A549 (cell line): Measurements from ENCODE around the gene ROR2. TPM values are rescaled to one million over a fixed set of nuclear protein-coding genes. Genes with fewer than 3 reads are reported as not detected.

Experiments
- ATAC-seq, 2 experiments: fragments of 200-7000 bp in 1 of 2; fragments of >200 bp in 1 of 2; cut with Nextera tagmentation in 1 of 2; cut with Tn5 transposase in 1 of 2; 3 replicates each; pipeline versions ENCODE4 v1.8.0 to v1.9.1; 2018 to 2020; ENCODE audit warnings: mild to moderate bottlenecking in 1 of 2, moderate library complexity in 1 of 2
- CTCF ChIA-PET: fragments of 300-600 bp; sonication (Branson Sonifier 250); formaldehyde crosslinking; extraction: SDS; loops from one replicate; lab custom pipeline; 2021; ENCODE audit warnings: antibody characterized with exemption, inconsistent platforms; lab: Yijun Ruan, JAX
- POLR2A ChIA-PET: fragments of 350-600 bp; formaldehyde crosslinking; extraction: SDS; loops from one replicate; lab custom pipeline; 2021; ENCODE audit warnings: antibody characterized with exemption, inconsistent platforms; lab: Yijun Ruan, JAX
- DNase-seq, 2 experiments: peaks; one replicate each; pipeline versions ENCODE4 v3.0.0 to v3.0.0-alpha.2; 2011 to 2016; ENCODE audit warnings: low read depth in 1 of 2, low spot score in 1 of 2
- FAIRE-seq: peaks from 2 replicates; lab custom pipeline; 2011; peaks lifted over from hg19 to GRCh38; lab: Jason Lieb, UNC
- H3K27ac ChIP-seq, 2 experiments: fragments of >200 bp; sonication (Bioruptor Twin); formaldehyde crosslinking; 3 replicates each; pipeline ENCODE4 v1.5.1; 2016 to 2017
- H3K4me1 ChIP-seq: fragments of >200 bp; sonication (Bioruptor Twin); formaldehyde crosslinking; 3 replicates; pipeline ENCODE4 v1.6.1; 2016
- H3K4me2 ChIP-seq: fragments of >200 bp; sonication (Bioruptor Twin); formaldehyde crosslinking; 3 replicates; pipeline ENCODE4 v1.6.1; 2016
- H3K4me3 ChIP-seq: fragments of >200 bp; sonication (Bioruptor Twin); formaldehyde crosslinking; 3 replicates; pipeline ENCODE4 v1.5.1; 2016
- H3K9me3 ChIP-seq: fragments of >200 bp; sonication (Bioruptor Twin); formaldehyde crosslinking; 3 replicates; pipeline ENCODE4 v1.6.1; 2016
- ATOH8 ChIP-seq: fragments of 250-450 bp; sonication (Bioruptor Pico); IDR thresholded peaks from 2 replicates; pipeline ENCODE4 v1.5.0; 2020; ENCODE audit warnings: low read depth, mild to moderate bottlenecking, moderate library complexity
- BHLHE40 ChIP-seq: IDR thresholded peaks from 2 replicates; pipeline ENCODE4 v1.6.1; 2012; ENCODE audit warnings: low read depth, low read length, inconsistent platforms
- CEBPB ChIP-seq, 2 experiments: fragments of >200 bp in 1 of 2; sonication (Bioruptor Twin) in 1 of 2; formaldehyde crosslinking in 1 of 2; IDR thresholded peaks; 2 replicates each; pipeline ENCODE4 v1.6.1; 2012 to 2016
- ESRRA ChIP-seq: fragments of 150-350 bp; IDR thresholded peaks from 2 replicates; pipeline ENCODE4 v1.6.1; 2014; ENCODE audit warnings: mild to moderate bottlenecking, low read length, borderline replicate concordance
- HEYL ChIP-seq: fragments of 250-450 bp; sonication (Bioruptor Pico); IDR thresholded peaks from 2 replicates; pipeline ENCODE4 v1.8.0; 2021; ENCODE audit warnings: mild to moderate bottlenecking, moderate library complexity
- KDM5A ChIP-seq: fragments of 200-600 bp; sonication (generic); IDR thresholded peaks from 2 replicates; pipeline ENCODE4 v1.6.1; 2016; ENCODE audit warnings: antibody characterized with exemption, mild to moderate bottlenecking
- NFE2L2 ChIP-seq: fragments of 150-350 bp; conservative IDR thresholded peaks from 2 replicates; pipeline ENCODE4 v1.6.1; 2014; ENCODE audit warnings: low read length
- NPAS2 ChIP-seq: fragments of 250-450 bp; sonication (Bioruptor Pico); IDR thresholded peaks from 2 replicates; pipeline ENCODE4 v1.8.0; 2022; ENCODE audit warnings: mild to moderate bottlenecking, moderate library complexity, borderline replicate concordance
- POLR2AphosphoS2 ChIP-seq: conservative IDR thresholded peaks from 2 replicates; pipeline ENCODE4 v1.6.1; 2012; ENCODE audit warnings: low read length, improper control_type of control experiment, inconsistent platforms
- RAD21 ChIP-seq, 2 experiments: fragments of >200 bp in 1 of 2; sonication (Bioruptor Twin) in 1 of 2; formaldehyde crosslinking in 1 of 2; IDR thresholded peaks in 1 of 2; conservative IDR thresholded peaks in 1 of 2; 2 replicates in 1 of 2; 3 replicates in 1 of 2; pipeline ENCODE4 v1.6.1; 2012 to 2018; ENCODE audit warnings: inconsistent platforms in 1 of 2
- USF2 ChIP-seq: fragments of 450-650 bp; IDR thresholded peaks from 2 replicates; pipeline ENCODE4 v1.6.1; 2014; ENCODE audit warnings: antibody characterized with exemption
- WGBS: methylation state at CpG from one replicate; pipeline ENCODE4 v1.1.6; 2017; ENCODE audit errors: missing lambda C conversion rate; 5-methylcytosine and 5-hydroxymethylcytosine counted together
- polyA plus RNA-seq, 4 experiments: library from polyadenylated mRNA; depleted of rRNA in 3 of 4; stranded (reverse); fragments of >200 nt; fragmentation: RNase III in 1 of 4; extraction: RNeasy Plus Mini Kit Qiagen cat#74134 plus additional on column Dnase treatment in 1 of 4; gene quantifications; 2 replicates in 3 of 4; 3 replicates in 1 of 4; pipeline ENCODE4 v1.2.3, GENCODE V29; 2011 to 2017
- TF ChIP-seq, protein P1 (sequence below): fragments of 150-350 bp; IDR thresholded peaks from 2 replicates; pipeline ENCODE4 v1.6.1; 2014; ENCODE audit warnings: low read depth, mild to moderate bottlenecking, low read length
- TF ChIP-seq, protein P2 (sequence below): IDR thresholded peaks from 2 replicates; pipeline ENCODE4 v1.6.1; 2012; ENCODE audit warnings: low read depth, borderline replicate concordance

ROR2 gene
- polyA plus RNA-seq, 2 of the 4 experiments (the other 2 are of a cell fraction): 0.12 to 0.53 TPM

- H3K4me2 ChIP-seq: no peak overlapping the region
- FAIRE-seq (no peak), DNase-seq (no peak), ATAC-seq (no peak; a peak in 1 of 6 replicates)
- H3K9me3 ChIP-seq: no peaks in the 10 kb centered on the region
- WGBS: 64% methylated on average over 18 of the region's 25 CpGs
- H3K4me3 ChIP-seq: no peak overlapping the region
- no peak overlapping the region for H3K27ac ChIP-seq
- ChIA-PET CTCF (interaction anchor here (1.5 kb wide), 1 partner anchor 13 kb away, joined by 5 read pairs; no protein-coding TSS in a partner anchor), POLR2A (no interaction called here)
- TF ChIP-seq RAD21 (conservative IDR thresholded peaks at IDR 0.05 in 1 of 2, IDR thresholded peaks at IDR 0.05 in 1 of 2) (no peak), USF2 (no peak), POLR2AphosphoS2 (no peak), NPAS2 (CRISPR knock-in tag) (no peak), BHLHE40 (no peak)
- peaks cover 4% of the 10 kb centered on the region; the same call in 2 of the 3 replicates for H3K4me1 ChIP-seq
These were observed 116.7 kb downstream of the ROR2 start for GRCh38 chr9:91833096-91833877.

- no peak overlapping the region for H3K4me3 ChIP-seq
- H3K27ac ChIP-seq: no peak overlapping the region
- ATAC-seq: no peak
- TF ChIP-seq USF2 (peak; percentile 31; the same call in 1 of the 2 replicates), CEBPB (IDR thresholded peaks at IDR 0.05) (no peak)
- DNase-seq: no peak
- 44% methylated on average over 7 of the region's 7 CpGs for WGBS
- FAIRE-seq: no peak
- no peaks in the 10 kb centered on the region for H3K9me3 ChIP-seq
- H3K4me1 ChIP-seq: no peaks in the 10 kb centered on the region
- CTCF ChIA-PET: no interaction called here
- H3K4me2 ChIP-seq: no peak overlapping the region
- POLR2A ChIA-PET: no interaction called here
These were observed 117.7 kb downstream of the ROR2 start for GRCh38 chr9:91832322-91832721.

- CTCF ChIA-PET: interaction anchor here (1.2 kb wide), 1 partner anchor 52 kb away, joined by 3 read pairs; no protein-coding TSS in a partner anchor
- no peak overlapping the region for H3K4me2 ChIP-seq
These were observed 124.2 kb downstream of the ROR2 start for GRCh38 chr9:91825866-91826265.

More at GRCh38 chr9:91825866-91826265, 124.2 kb downstream of the ROR2 start:
- no peak for FAIRE-seq
- ATAC-seq: no peak
- TF ChIP-seq ESRRA (no peak), KDM5A (no peak), NPAS2 (CRISPR knock-in tag) (no peak), ATOH8 (CRISPR knock-in tag) (no peak), NFE2L2 (no peak), HEYL (CRISPR knock-in tag) (no peak), CEBPB (IDR thresholded peaks at IDR 0.05) (no peak)
- TF ChIP-seq, protein P1, sequence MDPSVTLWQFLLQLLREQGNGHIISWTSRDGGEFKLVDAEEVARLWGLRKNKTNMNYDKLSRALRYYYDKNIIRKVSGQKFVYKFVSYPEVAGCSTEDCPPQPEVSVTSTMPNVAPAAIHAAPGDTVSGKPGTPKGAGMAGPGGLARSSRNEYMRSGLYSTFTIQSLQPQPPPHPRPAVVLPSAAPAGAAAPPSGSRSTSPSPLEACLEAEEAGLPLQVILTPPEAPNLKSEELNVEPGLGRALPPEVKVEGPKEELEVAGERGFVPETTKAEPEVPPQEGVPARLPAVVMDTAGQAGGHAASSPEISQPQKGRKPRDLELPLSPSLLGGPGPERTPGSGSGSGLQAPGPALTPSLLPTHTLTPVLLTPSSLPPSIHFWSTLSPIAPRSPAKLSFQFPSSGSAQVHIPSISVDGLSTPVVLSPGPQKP: no peak
- TF ChIP-seq, protein P2, sequence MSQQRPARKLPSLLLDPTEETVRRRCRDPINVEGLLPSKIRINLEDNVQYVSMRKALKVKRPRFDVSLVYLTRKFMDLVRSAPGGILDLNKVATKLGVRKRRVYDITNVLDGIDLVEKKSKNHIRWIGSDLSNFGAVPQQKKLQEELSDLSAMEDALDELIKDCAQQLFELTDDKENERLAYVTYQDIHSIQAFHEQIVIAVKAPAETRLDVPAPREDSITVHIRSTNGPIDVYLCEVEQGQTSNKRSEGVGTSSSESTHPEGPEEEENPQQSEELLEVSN: no peak
- 62% methylated on average over 8 of the region's 8 CpGs for WGBS
- DNase-seq: no peak
- Histone ChIP-seq H3K9me3 (no peaks in the 10 kb centered on the region; the same call in 2 of the 3 replicates), H3K4me1 (no peaks in the 10 kb centered on the region), H3K27ac (no peak overlapping the region), H3K4me3 (no peak overlapping the region)
- POLR2A ChIA-PET: no interaction called here
